Inflammatory macrophage treated with lipopolysaccharide for 4 hours (primary cell): ENCODE measurements around the gene SEC14L1.
"Not testable (repeated sequence)": the region's sequence is repeated elsewhere in the genome, so short reads cannot be mapped to it uniquely, and the experiment has no call there.

Source experiments
- DNase-seq: peaks from one replicate; pipeline ENCODE4 v3.0.0-alpha.2; 2020

SEC14L1 gene

GRCh38 chr17:77143306-77143705, 2.5 kb downstream of the SEC14L1 start:
- no peak for DNase-seq

GRCh38 chr17:77144227-77144626, 3.5 kb downstream of the SEC14L1 start:
- DNase-seq = no peak

GRCh38 chr17:77145224-77145611, 4.4 kb downstream of the SEC14L1 start:
- no peak for DNase-seq

GRCh38 chr17:77145612-77146245, 5.0 kb downstream of the SEC14L1 start:
- DNase-seq = peak; percentile 77

- peak; percentile 50 for DNase-seq
These were observed 5.5 kb downstream of the SEC14L1 start for GRCh38 chr17:77146246-77146632.

- no peak for DNase-seq
These were observed 6.1 kb downstream of the SEC14L1 start for GRCh38 chr17:77146882-77147281.

GRCh38 chr17:77147357-77147801, 6.6 kb downstream of the SEC14L1 start:
- no peak for DNase-seq

- no peak for DNase-seq
These were observed 7.5 kb downstream of the SEC14L1 start for GRCh38 chr17:77148077-77148939.

- DNase-seq = no peak
These were observed 8.3 kb downstream of the SEC14L1 start for GRCh38 chr17:77148940-77149510.

- no peak for DNase-seq
These were observed 9.4 kb downstream of the SEC14L1 start for GRCh38 chr17:77150196-77150595.

GRCh38 chr17:77151186-77151585, 10.4 kb downstream of the SEC14L1 start:
- no peak for DNase-seq

GRCh38 chr17:77152056-77152455, 11.3 kb downstream of the SEC14L1 start:
- DNase-seq = not testable (repeated sequence)

GRCh38 chr17:77153472-77153871, 12.7 kb downstream of the SEC14L1 start:
- DNase-seq = no peak

- no peak for DNase-seq
These were observed 13.3 kb downstream of the SEC14L1 start for GRCh38 chr17:77153999-77154586.

GRCh38 chr17:77155125-77155524, 14.4 kb downstream of the SEC14L1 start:
- no peak for DNase-seq

GRCh38 chr17:77157766-77158165, 17.0 kb downstream of the SEC14L1 start:
- peak; percentile 73 for DNase-seq

GRCh38 chr17:77160091-77160874, 19.5 kb downstream of the SEC14L1 start:
- no peak for DNase-seq

GRCh38 chr17:77160875-77161530, 20.2 kb downstream of the SEC14L1 start:
- DNase-seq = no peak

GRCh38 chr17:77161953-77162352, 21.2 kb downstream of the SEC14L1 start:
- DNase-seq = no peak

GRCh38 chr17:77163001-77163400, 22.2 kb downstream of the SEC14L1 start:
- no peak for DNase-seq

- no peak for DNase-seq
These were observed 22.9 kb downstream of the SEC14L1 start for GRCh38 chr17:77163511-77164280.
